ENCODE data around the gene CARNS1. TPM values are rescaled to one million over a fixed set of nuclear protein-coding genes. Genes with fewer than 3 reads are reported as not detected.

The CARNS1 gene
- total and polyA plus RNA-seq, 9 of the 15 experiments (the other 6 are each of a cell fraction or from before 2014, with no cell fraction given): 0.01 to 0.18 (median 0.06) TPM; not detected in 3

DNA sequence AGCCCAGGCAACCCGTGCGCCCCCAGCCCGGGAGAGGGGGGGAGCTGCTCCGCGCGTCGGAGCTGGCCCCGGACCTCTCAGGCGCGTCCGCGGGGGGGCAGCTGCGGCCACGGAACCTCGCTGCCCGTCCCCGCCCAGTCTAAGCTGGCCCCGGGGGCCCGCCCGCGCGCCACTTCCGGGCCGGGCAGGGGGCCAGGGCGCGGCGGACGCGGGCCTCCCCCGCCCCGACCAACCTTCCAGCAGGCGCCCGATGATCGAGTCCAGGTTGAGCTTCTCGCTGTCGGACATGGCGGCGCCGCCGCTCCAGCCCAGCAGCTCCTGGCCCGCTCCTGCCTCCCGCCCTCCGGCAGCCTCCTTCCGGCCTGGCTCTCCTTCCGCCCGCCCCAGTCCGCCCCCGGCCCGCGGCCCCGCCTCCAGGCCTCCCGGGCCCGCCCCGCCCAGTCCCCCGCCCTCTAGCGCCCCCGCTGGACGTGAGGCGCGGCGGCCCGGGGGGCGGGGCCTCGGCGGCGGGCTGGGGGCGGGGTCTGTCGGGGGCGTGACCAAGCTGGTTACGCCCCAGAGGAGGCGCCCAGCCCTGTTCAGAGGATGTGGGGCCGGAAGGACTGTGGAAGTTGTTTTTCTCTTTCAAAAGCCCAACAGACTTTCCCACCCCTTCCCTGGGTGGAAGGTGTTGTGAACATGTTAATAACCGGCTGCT is 13.8 kb upstream of the CARNS1 start, which contains the start of gene PPP1CA (continued):
- TF ChIP-seq ATF7 (IDR thresholded peaks at IDR 0.05): peak; percentile 73
- peak; percentile 97 for TF ChIP-seq ZBTB17 (CRISPR knock-in tag; IDR thresholded peaks at IDR 0.05)
- no peak for TF ChIP-seq EWSR1 (IDR thresholded peaks at IDR 0.05; ENCODE audit: borderline replicate concordance, low read depth, partially characterized antibody)
- TF ChIP-seq, protein P1, sequence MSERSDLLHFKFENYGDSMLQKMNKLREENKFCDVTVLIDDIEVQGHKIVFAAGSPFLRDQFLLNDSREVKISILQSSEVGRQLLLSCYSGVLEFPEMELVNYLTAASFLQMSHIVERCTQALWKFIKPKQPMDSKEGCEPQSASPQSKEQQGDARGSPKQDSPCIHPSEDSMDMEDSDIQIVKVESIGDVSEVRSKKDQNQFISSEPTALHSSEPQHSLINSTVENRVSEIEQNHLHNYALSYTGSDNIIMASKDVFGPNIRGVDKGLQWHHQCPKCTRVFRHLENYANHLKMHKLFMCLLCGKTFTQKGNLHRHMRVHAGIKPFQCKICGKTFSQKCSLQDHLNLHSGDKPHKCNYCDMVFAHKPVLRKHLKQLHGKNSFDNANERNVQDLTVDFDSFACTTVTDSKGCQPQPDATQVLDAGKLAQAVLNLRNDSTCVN (CRISPR knock-in tag; IDR thresholded peaks at IDR 0.05): no peak
- no peak for TF ChIP-seq ZNF184 (CRISPR knock-in tag; IDR thresholded peaks at IDR 0.05)
- 0 out of 2 replicates have a peak, but pooled peaks have one; percentile 13 for TF ChIP-seq JUN (IDR thresholded peaks at IDR 0.05; ENCODE audit: borderline replicate concordance, low read depth, low read length)
- no peak for TF ChIP-seq JUN (CRISPR knock-in tag; IDR thresholded peaks at IDR 0.05; ENCODE audit: borderline replicate concordance)
- TF ChIP-seq, protein P2, sequence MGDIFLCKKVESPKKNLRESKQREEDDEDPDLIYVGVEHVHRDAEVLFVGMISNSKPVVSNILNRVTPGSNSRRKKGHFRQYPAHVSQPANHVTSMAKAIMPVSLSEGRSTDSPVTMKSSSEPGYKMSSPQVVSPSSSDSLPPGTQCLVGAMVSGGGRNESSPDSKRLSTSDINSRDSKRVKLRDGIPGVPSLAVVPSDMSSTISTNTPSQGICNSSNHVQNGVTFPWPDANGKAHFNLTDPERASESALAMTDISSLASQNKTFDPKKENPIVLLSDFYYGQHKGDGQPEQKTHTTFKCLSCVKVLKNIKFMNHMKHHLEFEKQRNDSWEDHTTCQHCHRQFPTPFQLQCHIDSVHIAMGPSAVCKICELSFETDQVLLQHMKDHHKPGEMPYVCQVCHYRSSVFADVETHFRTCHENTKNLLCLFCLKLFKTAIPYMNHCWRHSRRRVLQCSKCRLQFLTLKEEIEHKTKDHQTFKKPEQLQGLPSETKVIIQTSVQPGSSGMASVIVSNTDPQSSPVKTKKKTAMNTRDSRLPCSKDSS (IDR thresholded peaks at IDR 0.05; ENCODE audit: low read depth, partially characterized antibody): no peak
- TF ChIP-seq PHF20 (IDR thresholded peaks at IDR 0.05; ENCODE audit: partially characterized antibody): peak; percentile 25
- TF ChIP-seq, protein P3, sequence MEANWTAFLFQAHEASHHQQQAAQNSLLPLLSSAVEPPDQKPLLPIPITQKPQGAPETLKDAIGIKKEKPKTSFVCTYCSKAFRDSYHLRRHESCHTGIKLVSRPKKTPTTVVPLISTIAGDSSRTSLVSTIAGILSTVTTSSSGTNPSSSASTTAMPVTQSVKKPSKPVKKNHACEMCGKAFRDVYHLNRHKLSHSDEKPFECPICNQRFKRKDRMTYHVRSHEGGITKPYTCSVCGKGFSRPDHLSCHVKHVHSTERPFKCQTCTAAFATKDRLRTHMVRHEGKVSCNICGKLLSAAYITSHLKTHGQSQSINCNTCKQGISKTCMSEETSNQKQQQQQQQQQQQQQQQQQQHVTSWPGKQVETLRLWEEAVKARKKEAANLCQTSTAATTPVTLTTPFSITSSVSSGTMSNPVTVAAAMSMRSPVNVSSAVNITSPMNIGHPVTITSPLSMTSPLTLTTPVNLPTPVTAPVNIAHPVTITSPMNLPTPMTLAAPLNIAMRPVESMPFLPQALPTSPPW (CRISPR knock-in tag; IDR thresholded peaks at IDR 0.05): peak; percentile 97
- TF ChIP-seq POLR2AphosphoS2 (IDR thresholded peaks at IDR 0.05; ENCODE audit: low read length): peak; percentile 35; the same call in 1 of the 2 replicates
- TF ChIP-seq, protein P4, sequence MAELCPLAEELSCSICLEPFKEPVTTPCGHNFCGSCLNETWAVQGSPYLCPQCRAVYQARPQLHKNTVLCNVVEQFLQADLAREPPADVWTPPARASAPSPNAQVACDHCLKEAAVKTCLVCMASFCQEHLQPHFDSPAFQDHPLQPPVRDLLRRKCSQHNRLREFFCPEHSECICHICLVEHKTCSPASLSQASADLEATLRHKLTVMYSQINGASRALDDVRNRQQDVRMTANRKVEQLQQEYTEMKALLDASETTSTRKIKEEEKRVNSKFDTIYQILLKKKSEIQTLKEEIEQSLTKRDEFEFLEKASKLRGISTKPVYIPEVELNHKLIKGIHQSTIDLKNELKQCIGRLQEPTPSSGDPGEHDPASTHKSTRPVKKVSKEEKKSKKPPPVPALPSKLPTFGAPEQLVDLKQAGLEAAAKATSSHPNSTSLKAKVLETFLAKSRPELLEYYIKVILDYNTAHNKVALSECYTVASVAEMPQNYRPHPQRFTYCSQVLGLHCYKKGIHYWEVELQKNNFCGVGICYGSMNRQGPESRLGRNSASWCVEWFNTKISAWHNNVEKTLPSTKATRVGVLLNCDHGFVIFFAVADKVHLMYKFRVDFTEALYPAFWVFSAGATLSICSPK (IDR thresholded peaks at IDR 0.05; ENCODE audit: borderline replicate concordance): no peak
- TF ChIP-seq, protein P5, sequence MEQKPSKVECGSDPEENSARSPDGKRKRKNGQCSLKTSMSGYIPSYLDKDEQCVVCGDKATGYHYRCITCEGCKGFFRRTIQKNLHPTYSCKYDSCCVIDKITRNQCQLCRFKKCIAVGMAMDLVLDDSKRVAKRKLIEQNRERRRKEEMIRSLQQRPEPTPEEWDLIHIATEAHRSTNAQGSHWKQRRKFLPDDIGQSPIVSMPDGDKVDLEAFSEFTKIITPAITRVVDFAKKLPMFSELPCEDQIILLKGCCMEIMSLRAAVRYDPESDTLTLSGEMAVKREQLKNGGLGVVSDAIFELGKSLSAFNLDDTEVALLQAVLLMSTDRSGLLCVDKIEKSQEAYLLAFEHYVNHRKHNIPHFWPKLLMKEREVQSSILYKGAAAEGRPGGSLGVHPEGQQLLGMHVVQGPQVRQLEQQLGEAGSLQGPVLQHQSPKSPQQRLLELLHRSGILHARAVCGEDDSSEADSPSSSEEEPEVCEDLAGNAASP (IDR thresholded peaks at IDR 0.05): no peak
- no peak for TF ChIP-seq MCM3 (IDR thresholded peaks at IDR 0.05)
- TF ChIP-seq HOXB6 (CRISPR knock-in tag; IDR thresholded peaks at IDR 0.05; ENCODE audit: borderline replicate concordance): no peak
- TF ChIP-seq MECOM (CRISPR knock-in tag; IDR thresholded peaks at IDR 0.05): no peak
- TF ChIP-seq ZSCAN29 (IDR thresholded peaks at IDR 0.05): no peak
- TF ChIP-seq BRF1 (IDR thresholded peaks at IDR 0.05; ENCODE audit: borderline replicate concordance, extremely low read depth, insufficient read length): no peak
- 0 out of 2 replicates have a peak, but pooled peaks have one; percentile 46 for TF ChIP-seq SMARCE1 (IDR thresholded peaks at IDR 0.05)

Data from K562 (cell line).